ENCODE measurements around the gene BACE2.

DNA sequence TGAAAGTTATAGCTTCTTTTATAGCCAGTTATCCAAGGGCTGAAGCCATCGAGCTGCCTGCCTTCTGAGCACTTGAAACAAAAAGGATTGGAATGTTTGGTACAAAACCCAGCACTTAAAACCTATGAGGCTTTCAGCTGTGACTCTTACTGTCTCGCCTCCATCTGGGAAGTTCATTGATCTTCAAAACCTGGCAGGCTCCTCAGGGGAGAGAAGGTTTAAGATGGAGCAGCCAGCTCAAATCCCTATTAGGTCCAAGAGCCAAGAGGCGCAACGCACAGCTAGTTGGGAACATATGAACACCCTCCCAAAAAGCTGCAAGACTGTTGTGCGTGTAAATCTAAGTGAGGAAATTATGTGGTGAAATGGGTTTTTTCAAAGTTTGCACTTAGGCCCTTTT, 33.4 kb downstream of the BACE2 start:
- TF ChIP-seq, protein P1, sequence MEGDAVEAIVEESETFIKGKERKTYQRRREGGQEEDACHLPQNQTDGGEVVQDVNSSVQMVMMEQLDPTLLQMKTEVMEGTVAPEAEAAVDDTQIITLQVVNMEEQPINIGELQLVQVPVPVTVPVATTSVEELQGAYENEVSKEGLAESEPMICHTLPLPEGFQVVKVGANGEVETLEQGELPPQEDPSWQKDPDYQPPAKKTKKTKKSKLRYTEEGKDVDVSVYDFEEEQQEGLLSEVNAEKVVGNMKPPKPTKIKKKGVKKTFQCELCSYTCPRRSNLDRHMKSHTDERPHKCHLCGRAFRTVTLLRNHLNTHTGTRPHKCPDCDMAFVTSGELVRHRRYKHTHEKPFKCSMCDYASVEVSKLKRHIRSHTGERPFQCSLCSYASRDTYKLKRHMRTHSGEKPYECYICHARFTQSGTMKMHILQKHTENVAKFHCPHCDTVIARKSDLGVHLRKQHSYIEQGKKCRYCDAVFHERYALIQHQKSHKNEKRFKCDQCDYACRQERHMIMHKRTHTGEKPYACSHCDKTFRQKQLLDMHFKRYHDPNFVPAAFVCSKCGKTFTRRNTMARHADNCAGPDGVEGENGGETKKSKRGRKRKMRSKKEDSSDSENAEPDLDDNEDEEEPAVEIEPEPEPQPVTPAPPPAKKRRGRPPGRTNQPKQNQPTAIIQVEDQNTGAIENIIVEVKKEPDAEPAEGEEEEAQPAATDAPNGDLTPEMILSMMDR (IDR thresholded peaks at IDR 0.05; ENCODE audit: borderline replicate concordance, extremely low read depth, low read length, poor library complexity, severe bottlenecking), result no peak
- TF ChIP-seq EZH2 (IDR thresholded peaks at IDR 0.05; ENCODE audit: borderline replicate concordance, low read depth, low read length, severe bottlenecking), result no peak
